Measurements from ENCODE around the gene SAP30L. TPM values are rescaled to one million over a fixed set of nuclear protein-coding genes. Genes with fewer than 3 reads are reported as not detected.

Gene SAP30L
- total RNA-seq, 2 experiments from 2014 or later = 29.3 to 30.3 TPM

DNA sequence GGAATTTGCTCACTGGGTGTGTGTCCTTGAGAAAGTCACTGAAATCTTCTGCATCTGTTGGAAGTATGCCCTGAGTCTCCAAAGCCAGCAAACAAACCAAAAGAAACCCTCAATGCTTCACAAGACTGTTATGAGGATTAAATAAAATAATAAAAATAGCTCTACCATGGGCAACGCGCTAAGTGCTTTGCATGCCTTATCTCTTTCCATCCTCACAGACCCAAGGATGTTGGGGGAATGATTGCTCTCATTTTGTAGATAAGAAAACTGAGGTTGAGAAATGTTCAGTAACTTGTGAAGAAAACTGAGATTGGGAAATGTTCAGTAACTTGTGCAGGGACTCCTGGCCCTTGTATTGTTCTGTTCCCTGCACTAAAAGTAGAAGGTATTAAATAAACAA is 24.3 kb downstream of the SAP30L start:
- DNase-seq = no peak
- Mint-ChIP-seq H3K36me3 (ENCODE audit: low read depth) (no peaks in the 10 kb centered on the region), H3K4me1 (ENCODE audit: low read depth) (peaks cover 28% of the 10 kb centered on the region), H3K4me3 (no peak overlapping the region), H3K27ac (no peak overlapping the region), H3K9me3 (no peaks in the 10 kb centered on the region), H3K27me3 (ENCODE audit: low read depth) (peaks cover 59% of the 10 kb centered on the region)
- CTCF ChIA-PET = interaction anchor here (0.6 to 1.3 kb wide), 5 partner anchors 14 to 139 kb away, joined by 3 to 4 read pairs (median 3); no protein-coding TSS in a partner anchor
- intact Hi-C loops (cut with micrococcal nuclease) = no loop called here

DNA sequence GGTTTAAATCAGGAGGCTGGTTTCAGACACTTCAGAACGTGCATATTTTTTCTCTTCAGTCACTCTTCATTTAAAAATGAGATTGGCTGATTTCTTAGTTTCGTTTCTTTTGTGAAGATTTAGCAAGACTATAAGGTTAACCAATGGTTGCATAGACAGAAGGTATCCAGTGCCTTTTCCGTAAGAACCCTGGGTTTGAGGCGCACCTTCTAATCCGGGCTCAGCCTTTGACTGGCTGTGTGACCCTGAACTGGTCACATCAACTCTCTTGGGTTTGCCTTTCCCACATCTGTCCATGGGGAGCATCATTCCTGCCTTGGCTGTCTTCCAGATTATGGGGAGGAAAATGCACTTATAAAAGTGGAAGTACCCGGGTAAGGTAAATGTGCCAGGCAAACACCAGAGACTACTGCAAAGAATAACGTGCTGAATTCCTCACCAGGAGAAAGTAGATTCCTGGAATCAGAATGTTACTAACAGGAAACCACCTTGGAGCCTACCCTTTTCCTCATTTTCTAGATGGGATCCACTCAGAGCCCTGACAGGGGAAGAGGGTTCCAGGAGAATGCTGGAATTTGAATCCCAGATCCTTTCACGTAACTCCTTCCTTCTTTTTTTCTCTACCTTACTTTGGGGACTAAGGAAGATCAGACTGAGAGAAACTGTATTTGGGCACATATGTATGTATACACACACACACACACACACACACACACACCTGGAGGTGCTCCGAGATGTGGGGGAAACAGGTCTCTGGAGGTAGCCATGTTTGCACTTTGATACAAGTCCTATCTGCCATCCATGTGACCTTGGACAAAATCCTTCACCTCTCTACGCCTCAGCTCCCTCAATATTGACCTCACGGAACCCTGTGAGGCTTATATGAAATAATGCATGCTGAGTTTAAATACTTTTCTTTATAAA is 25.4 kb downstream of the SAP30L start:
- H3K9me3 Mint-ChIP-seq = no peaks in the 10 kb centered on the region
- H3K27ac Mint-ChIP-seq = no peak overlapping the region
- CTCF ChIA-PET = interaction anchor here (0.6 to 1.3 kb wide), 5 partner anchors 14 to 160 kb away, joined by 3 to 4 read pairs (median 3); no protein-coding TSS in a partner anchor
- DNase-seq = no peak
- peaks cover 38% of the 10 kb centered on the region for H3K4me1 Mint-ChIP-seq (ENCODE audit: low read depth)
- H3K27me3 Mint-ChIP-seq (ENCODE audit: low read depth) = peaks cover 68% of the 10 kb centered on the region
- H3K4me3 Mint-ChIP-seq = no peak overlapping the region
- H3K36me3 Mint-ChIP-seq (ENCODE audit: low read depth) = no peaks in the 10 kb centered on the region
- intact Hi-C loops (cut with micrococcal nuclease) = no loop called here

DNA sequence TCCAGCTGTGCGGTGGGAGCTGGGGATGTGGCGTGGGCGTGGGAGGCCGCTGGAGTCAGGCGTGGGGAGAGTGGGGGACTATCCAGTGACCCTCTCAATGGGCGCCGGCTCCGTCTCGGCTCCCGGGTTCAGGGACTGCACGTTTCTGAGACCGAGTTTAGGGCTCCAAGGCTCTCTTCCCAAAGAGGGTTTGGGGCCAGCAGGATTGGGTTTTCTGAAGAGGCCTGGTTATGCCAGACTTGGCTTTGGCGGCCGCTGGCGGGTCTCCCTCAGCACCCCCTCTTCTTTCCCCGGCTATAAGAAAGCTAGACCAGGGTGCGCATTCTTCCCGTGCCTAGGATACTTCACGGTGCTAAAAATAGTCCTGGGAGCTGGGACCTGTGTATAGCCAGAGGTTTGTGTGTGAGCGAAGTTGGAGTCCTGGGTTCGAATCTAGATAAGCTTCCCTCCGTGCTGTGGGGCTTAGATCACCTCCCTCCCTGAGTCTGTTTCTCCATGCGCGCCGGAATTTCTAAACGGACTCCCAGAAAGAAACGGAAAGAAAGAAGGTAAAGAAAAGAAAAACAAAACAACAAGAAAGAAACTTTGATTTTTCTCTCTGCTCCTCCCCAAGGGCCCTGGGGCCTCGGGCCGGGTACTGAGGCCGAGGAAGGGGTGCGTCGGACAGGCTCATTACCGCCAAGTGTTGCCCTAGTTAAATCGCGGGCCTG is 27.2 kb downstream of the SAP30L start:
- DNase-seq = no peak
- intact Hi-C loops (cut with micrococcal nuclease) = no loop called here

DNA sequence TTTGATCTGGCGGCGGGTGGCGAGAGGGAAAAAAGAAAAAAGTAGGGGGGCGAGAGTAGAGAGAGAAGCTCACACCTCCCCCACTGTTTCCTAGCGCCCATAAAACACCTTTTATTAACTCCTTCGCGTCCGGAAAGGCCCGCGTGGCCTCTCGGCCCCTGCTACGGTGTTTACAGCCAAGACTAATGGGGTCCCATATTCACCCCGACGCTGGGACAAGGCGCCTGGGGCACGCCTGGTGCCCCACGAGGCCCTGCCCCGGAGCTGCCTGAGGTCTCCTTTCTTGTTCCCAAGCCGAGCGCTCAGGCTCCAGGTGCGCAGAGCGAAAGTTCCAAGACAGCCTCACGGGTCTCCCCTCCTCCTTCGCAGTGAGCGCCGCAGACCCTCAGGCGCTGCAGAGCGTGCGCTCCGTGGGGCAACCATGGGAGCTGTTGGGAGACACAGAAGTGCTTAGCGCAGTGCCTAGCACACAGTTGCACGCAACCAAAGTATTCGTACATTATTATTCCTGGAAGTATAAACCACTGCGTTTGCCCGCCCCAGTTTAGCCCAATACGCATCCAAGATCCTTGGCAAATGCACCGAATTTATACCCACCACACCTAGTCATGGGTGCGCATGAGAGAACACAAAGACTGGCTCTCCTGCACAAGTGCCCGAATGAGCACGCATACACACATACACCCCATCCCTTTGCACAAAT is 27.9 kb downstream of the SAP30L start:
- Mint-ChIP-seq H3K27ac (no peak overlapping the region), H3K4me1 (ENCODE audit: low read depth) (peaks cover 52% of the 10 kb centered on the region), H3K27me3 (ENCODE audit: low read depth) (peaks cover 77% of the 10 kb centered on the region), H3K9me3 (no peaks in the 10 kb centered on the region), H3K4me3 (peak overlapping the region; percentile 18), H3K36me3 (ENCODE audit: low read depth) (no peaks in the 10 kb centered on the region)
- DNase-seq = no peak
- intact Hi-C loops (cut with micrococcal nuclease) = loop anchor here (1.0 kb wide), 1 partner anchor 14 kb away; no protein-coding TSS in a partner anchor
- CTCF ChIA-PET = interaction anchor here (0.8 to 2.8 kb wide), 4 partner anchors 13 to 174 kb away, joined by 3 to 12 read pairs (median 5); no protein-coding TSS in a partner anchor

More for the DNA sequence above, 27.2 kb downstream of the SAP30L start:
- Mint-ChIP-seq H3K27ac (no peak overlapping the region), H3K4me1 (ENCODE audit: low read depth) (peaks cover 49% of the 10 kb centered on the region), H3K36me3 (ENCODE audit: low read depth) (no peaks in the 10 kb centered on the region), H3K27me3 (ENCODE audit: low read depth) (peaks cover 80% of the 10 kb centered on the region), H3K9me3 (no peaks in the 10 kb centered on the region), H3K4me3 (peak overlapping the region; percentile 18)
- CTCF ChIA-PET = interaction anchor here (0.8 to 2.8 kb wide), 3 partner anchors 13 to 137 kb away, joined by 3 to 12 read pairs (median 7); no protein-coding TSS in a partner anchor

DNA sequence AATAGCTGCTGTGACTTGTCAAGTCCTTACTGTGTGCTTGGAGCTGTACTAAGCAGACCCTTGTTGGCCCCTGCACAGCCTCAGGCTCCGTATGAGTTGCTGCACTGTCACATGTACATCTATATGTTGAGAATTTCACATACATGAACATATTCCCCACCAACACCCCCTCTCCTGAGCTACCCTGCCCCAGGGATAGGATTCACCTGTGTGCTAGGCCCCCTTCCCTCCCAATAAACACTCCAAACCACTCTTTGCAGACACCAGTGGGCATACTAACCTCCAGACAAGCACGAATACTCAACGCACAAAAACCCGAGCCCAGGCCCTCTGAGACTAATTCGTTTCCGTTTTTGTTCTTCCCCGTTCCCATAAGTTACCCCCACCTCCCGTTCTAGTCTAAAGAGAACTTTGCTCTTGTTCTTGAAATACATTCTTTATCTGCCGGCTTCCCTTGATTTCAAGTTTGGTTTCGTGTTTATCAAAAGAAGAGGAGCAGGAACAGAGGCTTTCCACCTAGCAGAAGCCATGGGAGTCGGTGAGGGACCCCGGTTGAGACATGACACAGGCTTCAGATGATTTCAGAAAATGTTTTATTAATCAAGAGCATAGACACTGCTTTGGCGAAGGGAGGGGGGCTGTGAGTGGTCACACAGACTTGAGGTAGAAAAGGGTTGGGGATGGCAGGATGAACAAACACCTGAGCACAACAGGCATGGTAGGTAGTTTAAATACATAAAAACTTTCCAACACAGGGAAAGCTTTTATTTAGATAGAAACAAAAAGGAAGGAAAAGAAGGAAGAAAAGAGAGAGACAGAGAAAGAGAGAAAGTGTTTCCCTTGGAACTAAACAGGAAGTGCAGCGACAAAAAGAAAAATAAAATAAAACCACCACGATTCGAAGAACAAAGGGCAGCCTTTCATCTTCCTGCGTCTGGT is 28.9 kb downstream of the SAP30L start:
- no peak for DNase-seq
- intact Hi-C loops (cut with micrococcal nuclease) = loop anchor here (1.0 kb wide), 1 partner anchor 13 kb away; no protein-coding TSS in a partner anchor
- H3K36me3 Mint-ChIP-seq (ENCODE audit: low read depth) = no peaks in the 10 kb centered on the region
- peaks cover 81% of the 10 kb centered on the region for H3K27me3 Mint-ChIP-seq (ENCODE audit: low read depth)
- peak overlapping the region; percentile 2 for H3K4me3 Mint-ChIP-seq
- peaks cover 59% of the 10 kb centered on the region for H3K4me1 Mint-ChIP-seq (ENCODE audit: low read depth)
- no peaks in the 10 kb centered on the region for H3K9me3 Mint-ChIP-seq
- CTCF ChIA-PET = interaction anchor here (1.0 to 2.8 kb wide), 2 partner anchors 136 to 173 kb away, joined by 3 to 12 read pairs; no protein-coding TSS in a partner anchor
- peak overlapping the region; percentile 27 for H3K27ac Mint-ChIP-seq

DNA sequence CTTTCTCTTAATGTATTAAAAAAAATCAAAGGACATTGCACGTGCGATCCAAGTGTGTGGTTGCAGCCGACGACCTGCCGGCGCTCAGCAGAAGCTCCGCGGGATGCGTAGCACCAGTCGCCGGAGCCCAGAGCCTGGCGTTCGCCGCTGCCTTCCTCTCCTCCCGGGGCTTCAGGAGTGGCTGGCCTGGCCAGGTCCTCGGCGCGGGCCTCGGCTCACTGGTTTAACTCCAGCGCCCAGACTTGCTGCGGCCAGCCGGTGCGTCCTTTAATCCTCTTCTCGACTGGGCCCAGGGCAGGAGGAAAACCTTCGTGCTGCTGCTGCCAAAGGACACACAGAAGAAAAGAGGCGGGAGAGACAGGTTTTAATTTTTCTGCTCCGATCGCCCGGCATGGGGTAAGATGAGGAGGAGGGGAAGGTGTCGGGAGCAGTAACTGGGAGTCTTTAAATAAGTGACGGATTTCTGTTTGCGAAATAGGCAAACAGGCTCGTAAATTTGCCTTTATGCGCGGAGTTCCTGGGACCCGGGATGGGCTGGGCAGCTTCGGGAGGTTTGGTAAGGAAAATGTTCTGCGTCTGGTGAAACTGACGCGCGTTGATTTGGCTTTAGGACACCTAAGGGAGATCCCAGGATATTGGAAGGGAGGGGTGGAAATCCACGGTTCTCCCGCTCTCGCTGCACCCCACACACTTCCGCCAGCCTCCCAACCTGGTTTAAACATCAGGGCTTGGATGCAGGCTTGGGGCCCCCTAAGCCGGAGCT is 30.0 kb downstream of the SAP30L start:
- no peaks in the 10 kb centered on the region for H3K9me3 Mint-ChIP-seq
- CTCF ChIA-PET = interaction anchor here (1.1 kb wide), 1 partner anchor 9 kb away, joined by 4 read pairs; no protein-coding TSS in a partner anchor
- H3K4me1 Mint-ChIP-seq (ENCODE audit: low read depth) = peaks cover 64% of the 10 kb centered on the region
- DNase-seq = no peak
- H3K36me3 Mint-ChIP-seq (ENCODE audit: low read depth) = no peaks in the 10 kb centered on the region
- intact Hi-C loops (cut with micrococcal nuclease) = no loop called here
- peak overlapping the region; percentile 29 for H3K4me3 Mint-ChIP-seq
- H3K27me3 Mint-ChIP-seq (ENCODE audit: low read depth) = peaks cover 80% of the 10 kb centered on the region
- H3K27ac Mint-ChIP-seq = peak overlapping the region; percentile 52

DNA sequence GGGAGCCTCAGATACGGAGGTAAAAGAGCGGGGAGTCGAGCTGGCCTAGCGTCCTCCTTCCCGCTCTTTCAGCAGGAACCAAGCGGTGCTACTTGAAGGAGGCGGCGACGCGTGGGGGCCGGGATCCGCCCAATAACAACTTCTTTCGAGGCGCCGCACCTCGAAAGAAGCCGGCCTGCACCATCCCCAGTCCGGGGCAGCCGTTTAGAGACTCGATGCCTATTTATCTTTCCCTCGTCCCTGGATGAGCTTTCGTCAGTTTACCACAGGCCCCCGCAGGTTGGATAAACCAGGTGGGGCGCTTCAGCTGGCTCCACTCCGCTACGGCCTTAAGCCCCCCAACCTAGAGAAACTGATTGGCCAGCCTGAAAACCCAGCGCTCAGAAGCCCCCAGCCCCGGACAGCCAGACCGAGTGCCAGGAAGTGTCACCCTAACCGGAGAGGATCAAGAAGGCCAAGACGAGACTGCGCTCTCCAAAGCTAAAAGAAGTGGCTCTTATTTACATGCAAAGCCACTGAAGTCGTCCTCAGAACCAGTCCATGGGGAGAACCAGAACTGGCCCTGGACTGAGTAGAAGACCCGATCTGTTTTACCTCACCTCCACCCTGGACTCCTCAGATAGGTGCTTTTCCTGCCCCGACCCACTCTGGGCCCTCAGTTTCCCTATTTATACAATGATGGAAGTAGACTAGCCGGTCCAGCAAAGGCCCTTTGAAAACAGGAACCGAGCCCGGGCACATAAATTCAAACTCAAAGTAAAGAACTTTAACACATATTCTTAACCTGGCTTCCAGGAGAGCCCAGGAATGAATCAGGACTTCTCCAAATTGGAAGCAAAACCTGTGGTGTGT is 30.8 kb downstream of the SAP30L start:
- H3K36me3 Mint-ChIP-seq (ENCODE audit: low read depth) = no peaks in the 10 kb centered on the region
- intact Hi-C loops (cut with micrococcal nuclease) = no loop called here
- no peak overlapping the region for H3K27ac Mint-ChIP-seq
- peak overlapping the region; percentile 16 for H3K4me3 Mint-ChIP-seq
- peaks cover 80% of the 10 kb centered on the region for H3K27me3 Mint-ChIP-seq (ENCODE audit: low read depth)
- no peak for DNase-seq
- CTCF ChIA-PET = interaction anchor here (1.1 to 1.8 kb wide), 2 partner anchors 10 to 44 kb away, joined by 4 to 5 read pairs; no protein-coding TSS in a partner anchor
- peaks cover 59% of the 10 kb centered on the region for H3K4me1 Mint-ChIP-seq (ENCODE audit: low read depth)
- no peaks in the 10 kb centered on the region for H3K9me3 Mint-ChIP-seq

DNA sequence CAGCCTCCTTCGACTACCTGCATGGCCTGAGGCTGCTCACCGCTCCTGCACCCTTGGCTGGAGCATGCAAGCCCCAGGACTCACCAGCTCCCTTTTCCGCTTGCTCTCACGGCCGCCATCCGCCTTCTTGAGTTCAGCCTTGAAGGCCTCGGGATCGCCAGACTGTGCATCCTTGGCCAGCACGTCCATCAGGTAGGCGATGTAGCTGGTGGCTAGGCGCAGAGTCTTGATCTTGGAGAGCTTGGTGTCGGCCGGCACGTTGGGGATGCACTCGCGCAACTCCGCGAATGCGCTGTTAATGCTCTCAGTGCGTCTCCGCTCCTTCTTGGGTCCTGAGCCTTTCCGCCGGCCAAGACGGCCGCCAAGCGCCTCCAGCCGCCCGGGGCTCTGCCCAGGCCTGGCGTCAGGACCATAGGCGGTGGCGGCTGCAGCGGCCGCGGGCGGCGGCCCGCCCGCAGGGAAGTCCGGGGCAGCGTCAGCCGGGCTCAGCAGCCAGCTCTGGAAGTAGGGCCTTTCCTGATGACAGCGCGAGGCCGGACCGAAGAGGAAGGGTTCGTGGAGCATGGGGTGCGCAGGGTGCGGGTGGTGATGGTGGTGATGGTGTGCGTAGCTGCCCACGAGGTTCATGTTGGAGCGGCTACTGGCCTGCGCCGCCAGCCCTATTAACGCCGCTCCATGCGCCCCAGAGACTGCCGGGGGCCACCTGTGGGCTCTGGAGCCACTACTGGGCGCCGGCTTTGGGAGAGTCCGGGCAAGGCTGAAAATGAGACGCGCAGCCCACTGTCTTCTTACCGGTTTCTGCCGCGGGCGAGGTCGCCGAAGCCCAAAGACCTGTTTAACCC is 31.8 kb downstream of the SAP30L start:
- Mint-ChIP-seq H3K27ac (no peak overlapping the region), H3K4me3 (no peak overlapping the region), H3K36me3 (ENCODE audit: low read depth) (no peaks in the 10 kb centered on the region), H3K27me3 (ENCODE audit: low read depth) (peaks cover 87% of the 10 kb centered on the region), H3K4me1 (ENCODE audit: low read depth) (peaks cover 58% of the 10 kb centered on the region), H3K9me3 (no peaks in the 10 kb centered on the region)
- CTCF ChIA-PET = interaction anchor here (1.8 kb wide), 1 partner anchor 43 kb away, joined by 5 read pairs; no protein-coding TSS in a partner anchor
- intact Hi-C loops (cut with micrococcal nuclease) = no loop called here
- DNase-seq = no peak

DNA sequence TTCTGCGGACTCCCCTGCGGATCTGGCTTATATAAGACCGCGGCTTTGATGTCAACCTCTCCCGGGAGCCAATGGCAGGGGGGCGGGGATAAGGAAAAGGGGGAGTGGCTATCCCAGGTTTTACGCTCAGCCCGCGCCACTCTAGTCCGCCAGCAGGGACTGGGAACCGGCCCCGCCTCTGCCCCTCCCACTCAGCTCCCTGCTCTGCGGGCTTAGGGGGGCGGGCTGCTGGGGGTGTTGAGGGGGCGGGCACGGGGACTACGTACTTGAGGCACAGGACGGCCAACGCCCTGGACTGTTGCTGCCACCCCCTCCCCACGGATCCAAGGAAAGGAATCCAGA is 32.4 kb downstream of the SAP30L start, which contains the start of gene HAND1:
Gene HAND1 (minus strand): TSS at position 4 of the 342 bp plus-strand sequence. CDS start 219 bp downstream, outside the sequence.
- Mint-ChIP-seq H3K36me3 (ENCODE audit: low read depth) (no peaks in the 10 kb centered on the region), H3K4me1 (ENCODE audit: low read depth) (peaks cover 60% of the 10 kb centered on the region), H3K27ac (no peak within 1 kb of the TSS), H3K4me3 (no peak within 1 kb of the TSS), H3K9me3 (no peaks in the 10 kb centered on the region), H3K27me3 (ENCODE audit: low read depth) (peaks cover 87% of the 10 kb centered on the region)
- CTCF ChIA-PET = interaction anchor here (1.8 kb wide), 1 partner anchor 42 kb away, joined by 5 read pairs; no protein-coding TSS in a partner anchor
- intact Hi-C loops (cut with micrococcal nuclease) = no loop called here
- no peak for DNase-seq

Data from activated naive CD4-positive, alpha-beta T cell treated with anti-CD3 and anti-CD28 coated beads for 36 hours (primary cell).